ENCODE measurements around the gene ATP5PO. TPM values are rescaled to one million over a fixed set of nuclear protein-coding genes. Genes with fewer than 3 reads are reported as not detected.
A peak's percentile ranks its signal among the peaks of the same experiment; 100 is the strongest.

ATP5PO gene
- total and polyA plus RNA-seq, 2 of the 13 experiments (the other 11 are each of a cell fraction or from before 2014, with no cell fraction given) = 256 to 297 TPM

- TF ChIP-seq ZBTB10 (CRISPR knock-in tag; IDR thresholded peaks at IDR 0.05; ENCODE audit: borderline replicate concordance) = no peak
- TF ChIP-seq ZSCAN25 (CRISPR knock-in tag; IDR thresholded peaks at IDR 0.05) = 0 out of 2 replicates have a peak, but pooled peaks have one; percentile 21
- TF ChIP-seq TSC22D2 (CRISPR knock-in tag; IDR thresholded peaks at IDR 0.05; ENCODE audit: borderline replicate concordance) = 0 out of 2 replicates have a peak, but pooled peaks have one; percentile 44
- TF ChIP-seq KDM2A (CRISPR knock-in tag; IDR thresholded peaks at IDR 0.05; ENCODE audit: borderline replicate concordance, low read depth) = peak; percentile 66; the same call in 1 of the 2 replicates
- no peak for TF ChIP-seq KAT8 (CRISPR knock-in tag; IDR thresholded peaks at IDR 0.05)
- TF ChIP-seq ZNF740 (CRISPR knock-in tag; IDR thresholded peaks at IDR 0.05) = no peak
- no peak for TF ChIP-seq GMEB2 (CRISPR knock-in tag; IDR thresholded peaks at IDR 0.05; ENCODE audit: low read depth)
- no peak for TF ChIP-seq ZNF567 (CRISPR knock-in tag; IDR thresholded peaks at IDR 0.05; ENCODE audit: borderline replicate concordance)
- TF ChIP-seq IKZF1 (IDR thresholded peaks at IDR 0.05) = no peak
- TF ChIP-seq FOXC1 (CRISPR knock-in tag; IDR thresholded peaks at IDR 0.05; ENCODE audit: borderline replicate concordance) = peak; percentile 26; the same call in 1 of the 2 replicates
- no peak for TF ChIP-seq FUBP1 (CRISPR knock-in tag; IDR thresholded peaks at IDR 0.05; ENCODE audit: borderline replicate concordance)
- peak; percentile 14 for TF ChIP-seq XRCC5 (optimal IDR thresholded peaks at IDR 0.05; ENCODE audit: low read length)
- 0 out of 2 replicates have a peak, but pooled peaks have one; percentile 24 for TF ChIP-seq ZNF556 (CRISPR knock-in tag; IDR thresholded peaks at IDR 0.05; ENCODE audit: borderline replicate concordance)
- 0 out of 2 replicates have a peak, but pooled peaks have one; percentile 21 for TF ChIP-seq FOSL2 (CRISPR knock-in tag; IDR thresholded peaks at IDR 0.05)
- peak; percentile 16; the same call in 1 of the 2 replicates for TF ChIP-seq ZNF687 (CRISPR knock-in tag; IDR thresholded peaks at IDR 0.05)
- no peak for TF ChIP-seq ZBTB2 (CRISPR knock-in tag; IDR thresholded peaks at IDR 0.05; ENCODE audit: low read depth)
Measured at GRCh38 chr21:33924079-33924765, 8.6 kb upstream of the ATP5PO start (continued).
